Endothelial cell of umbilical vein (primary cell): ENCODE results near the gene ZBTB7C. TPM values are rescaled to one million over a fixed set of nuclear protein-coding genes. Genes with fewer than 3 reads are reported as not detected.

ENCODE experiments used
- BruUV-seq: library from RNA; stranded (reverse); fragments of 400-500 nt; replicated peaks from 2 replicates; lab custom pipeline; 2021; lab: Mats Ljungman, UMichigan
- CTCF ChIA-PET: fragments of 300-600, 350-600 bp; sonication (Branson Sonifier 250); formaldehyde crosslinking; loops from one replicate; lab custom pipeline; 2021; ENCODE audit warnings: antibody characterized with exemption, inconsistent platforms; lab: Charles Lee
- POLR2A ChIA-PET: fragments of 300-600, 350-600 bp; sonication (Branson Sonifier 250); formaldehyde crosslinking; loops from one replicate; lab custom pipeline; 2021; ENCODE audit warnings: antibody characterized with exemption, inconsistent platforms; lab: Charles Lee
- DNase-seq: peaks from one replicate; pipeline ENCODE4 v3.0.0-alpha.2; 2011; ENCODE audit warnings: low read depth, low spot score
- FAIRE-seq: peaks from 2 replicates; lab custom pipeline; 2011; peaks lifted over from hg19 to GRCh38; lab: Jason Lieb, UNC
- H2AFZ ChIP-seq: 2 replicates; pipeline ENCODE4 v1.6.0; 2012; ENCODE audit warnings: low read depth, low read length, control low read depth, inconsistent platforms
- H3K27ac ChIP-seq: 2 replicates; pipeline ENCODE4 v1.5.1; 2011; ENCODE audit warnings: low read depth, mild to moderate bottlenecking, control low read depth, low read length, moderate library complexity; ENCODE audit not compliant: insufficient read depth
- H3K27me3 ChIP-seq, 2 experiments: 2 replicates each; pipeline versions ENCODE4 v1.6.0 to v1.6.1; 2011; ENCODE audit warnings: low read length in 2 of 2, mixed read lengths in 1 of 2; ENCODE audit not compliant: control insufficient read depth in 2 of 2, insufficient read depth in 2 of 2
- H3K36me3 ChIP-seq, 2 experiments: 2 replicates in 1 of 2; 3 replicates in 1 of 2; pipeline ENCODE4 v1.5.1; 2011; ENCODE audit warnings: low read length in 2 of 2, mild to moderate bottlenecking in 1 of 2, moderate library complexity in 1 of 2; ENCODE audit not compliant: control insufficient read depth in 2 of 2, insufficient read depth in 2 of 2; ENCODE audit errors: extremely low read depth in 1 of 2
- H3K4me1 ChIP-seq: 3 replicates; pipeline ENCODE4 v1.5.1; 2011; ENCODE audit warnings: mild to moderate bottlenecking, low read length; ENCODE audit not compliant: control insufficient read depth, insufficient read depth; ENCODE audit errors: extremely low read depth
- H3K4me2 ChIP-seq: 2 replicates; pipeline ENCODE4 v1.6.1; 2011; ENCODE audit warnings: low read length, control low read depth, mixed read lengths; ENCODE audit not compliant: insufficient read depth
- H3K4me3 ChIP-seq, 3 experiments: fragments of 200-600 bp in 1 of 3; sonication (generic), shearing (Covaris generic) in 1 of 3; replicated peaks in 1 of 3; 2 replicates each; pipeline ENCODE4 v1.5.1; 2011 to 2016; ENCODE audit warnings: control low read depth in 3 of 3, low read length in 3 of 3, mild to moderate bottlenecking in 2 of 3, inconsistent platforms in 1 of 3, low read depth in 1 of 3, moderate library complexity in 1 of 3; ENCODE audit not compliant: insufficient read depth in 1 of 3
- H3K79me2 ChIP-seq: 2 replicates; pipeline ENCODE4 v1.6.0; 2012; ENCODE audit warnings: low read length, inconsistent platforms; ENCODE audit not compliant: control insufficient read depth, insufficient read depth
- H3K9ac ChIP-seq: replicated peaks from 2 replicates; pipeline ENCODE3; 2011; ENCODE audit warnings: low read length, control low read depth; ENCODE audit not compliant: insufficient read depth; ENCODE audit errors: extremely low read depth
- H3K9me1 ChIP-seq: replicated peaks from 3 replicates; pipeline ENCODE4 v1.6.0; 2011; ENCODE audit warnings: mild to moderate bottlenecking, low read length; ENCODE audit not compliant: control insufficient read depth, insufficient read depth; ENCODE audit errors: extremely low read depth
- H3K9me3 ChIP-seq: replicated peaks from 2 replicates; pipeline ENCODE4 v1.5.1; 2012; ENCODE audit warnings: low read length, inconsistent platforms; ENCODE audit not compliant: control insufficient read depth, insufficient read depth
- H4K20me1 ChIP-seq: replicated peaks from 2 replicates; pipeline ENCODE3; 2011; ENCODE audit warnings: mild to moderate bottlenecking, low read length; ENCODE audit not compliant: control insufficient read depth, insufficient read depth; ENCODE audit errors: extremely low read depth
- FOS ChIP-seq: IDR thresholded peaks from 2 replicates; pipeline ENCODE4 v1.6.1; 2011; ENCODE audit warnings: mild to moderate bottlenecking, low read length, moderate library complexity, borderline replicate concordance; ENCODE audit not compliant: insufficient read depth
- GATA2 ChIP-seq: IDR thresholded peaks from 2 replicates; pipeline ENCODE4 v1.7.0; 2011; ENCODE audit warnings: low read depth, mild to moderate bottlenecking, moderate library complexity, mixed read lengths, low read length; ENCODE audit not compliant: insufficient read length, insufficient read depth
- MYC ChIP-seq: IDR thresholded peaks from one replicate; pipeline ENCODE4 v1.6.1; 2011; ENCODE audit warnings: mild to moderate bottlenecking, low read depth, low read length
- POLR2AphosphoS5 ChIP-seq: IDR thresholded peaks from 2 replicates; pipeline ENCODE4 v1.6.1; 2012; ENCODE audit warnings: low read depth, mild to moderate bottlenecking, control low read depth, low read length, moderate library complexity; ENCODE audit not compliant: insufficient read depth
- dilution Hi-C: fragments of 300-500 bp; cut with MboI; formaldehyde crosslinking; loops from one replicate; pipeline ENCODE4 v1.15.0; 2019; ENCODE audit warnings: low sequenced_read_pairs; ENCODE audit not compliant: extremely low pct_ligation_motif_present
- intact Hi-C: fragments of 100-400 bp; cut with micrococcal nuclease; formaldehyde crosslinking; loops from one replicate; pipeline ENCODE4 v1.10.0; 2022
- polyA plus RNA-seq, 4 experiments: library from polyadenylated mRNA; depleted of rRNA in 3 of 4; stranded (reverse) in 3 of 4; unstranded in 1 of 4; fragments of >200 nt; gene quantifications; 2 replicates each; pipeline versions ENCODE4 v1.2.1 to v1.2.3, GENCODE V29; 2011 to 2012; ENCODE audit warnings: missing spikeins in 1 of 4
- total RNA-seq: library from RNA; stranded (reverse); gene quantifications from 2 replicates; pipeline ENCODE4 v1.2.3, GENCODE V29; 2021
- TF ChIP-seq, protein P1 (sequence below), 2 donors: IDR thresholded peaks; 1 replicate in 1 of 2; 2 replicates in 1 of 2; pipeline ENCODE4 v1.5.1; 2011; ENCODE audit warnings: low read length in 2 of 2, mild to moderate bottlenecking in 2 of 2, moderate library complexity in 2 of 2, control low read depth in 1 of 2, inconsistent platforms in 1 of 2, low read depth in 1 of 2; ENCODE audit not compliant: insufficient read depth in 1 of 2; ENCODE audit errors: extremely low read depth in 1 of 2
- TF ChIP-seq, protein P2 (sequence below): IDR thresholded peaks from 2 replicates; pipeline ENCODE4 v1.6.1; 2011; ENCODE audit not compliant: insufficient read depth, insufficient read length

The ZBTB7C gene
- total and polyA plus RNA-seq, 2 donors (not counting 3 experiments of a cell fraction or from before 2014, with no cell fraction given), result not detected

DNA sequence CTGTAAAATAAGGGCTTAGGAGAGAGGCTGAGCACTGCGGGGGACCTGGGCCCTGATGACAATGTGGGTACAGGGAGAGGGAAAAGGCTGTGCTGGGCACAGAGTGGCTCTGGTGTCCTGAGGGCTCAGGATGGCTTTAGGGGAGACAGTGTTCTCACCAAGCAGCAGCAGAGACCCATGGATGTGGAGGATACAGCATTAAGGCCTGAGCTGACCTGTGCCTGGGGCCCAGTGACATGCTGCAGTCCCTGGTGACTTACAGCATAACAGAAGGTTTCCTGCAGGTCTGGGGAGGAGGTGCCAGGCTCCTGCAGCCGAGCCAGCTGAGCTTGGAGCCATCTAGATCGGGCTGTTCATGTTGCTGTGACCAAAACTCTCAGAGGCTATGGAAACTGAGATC, 287.4 kb downstream of the ZBTB7C start:
- FAIRE-seq (no peak), DNase-seq (no peak)
- H3K4me1 ChIP-seq, result no peaks in the 10 kb centered on the region
- intact Hi-C loops (no loop called here), dilution Hi-C loops (no loop called here)
- H3K4me2 ChIP-seq, result no peak overlapping the region
- no peaks in the 10 kb centered on the region for H3K9me1 ChIP-seq
- H3K79me2 ChIP-seq, result no peaks in the 10 kb centered on the region
- H3K36me3 ChIP-seq, result no peaks in the 10 kb centered on the region
- CTCF ChIA-PET, result no interaction called here
- H2AFZ ChIP-seq, result no peak overlapping the region
- TF ChIP-seq, protein P1, sequence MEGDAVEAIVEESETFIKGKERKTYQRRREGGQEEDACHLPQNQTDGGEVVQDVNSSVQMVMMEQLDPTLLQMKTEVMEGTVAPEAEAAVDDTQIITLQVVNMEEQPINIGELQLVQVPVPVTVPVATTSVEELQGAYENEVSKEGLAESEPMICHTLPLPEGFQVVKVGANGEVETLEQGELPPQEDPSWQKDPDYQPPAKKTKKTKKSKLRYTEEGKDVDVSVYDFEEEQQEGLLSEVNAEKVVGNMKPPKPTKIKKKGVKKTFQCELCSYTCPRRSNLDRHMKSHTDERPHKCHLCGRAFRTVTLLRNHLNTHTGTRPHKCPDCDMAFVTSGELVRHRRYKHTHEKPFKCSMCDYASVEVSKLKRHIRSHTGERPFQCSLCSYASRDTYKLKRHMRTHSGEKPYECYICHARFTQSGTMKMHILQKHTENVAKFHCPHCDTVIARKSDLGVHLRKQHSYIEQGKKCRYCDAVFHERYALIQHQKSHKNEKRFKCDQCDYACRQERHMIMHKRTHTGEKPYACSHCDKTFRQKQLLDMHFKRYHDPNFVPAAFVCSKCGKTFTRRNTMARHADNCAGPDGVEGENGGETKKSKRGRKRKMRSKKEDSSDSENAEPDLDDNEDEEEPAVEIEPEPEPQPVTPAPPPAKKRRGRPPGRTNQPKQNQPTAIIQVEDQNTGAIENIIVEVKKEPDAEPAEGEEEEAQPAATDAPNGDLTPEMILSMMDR (IDR thresholded peaks at IDR 0.05; ENCODE audit: extremely low read depth in 1 of 2, insufficient read depth in 1 of 2, low read depth in 1 of 2, low read length in 2 of 2), result no peak
- no peak for TF ChIP-seq GATA2
- no peak for TF ChIP-seq MYC
- no peak for TF ChIP-seq FOS
- no peak for TF ChIP-seq POLR2AphosphoS5
- TF ChIP-seq, protein P2, sequence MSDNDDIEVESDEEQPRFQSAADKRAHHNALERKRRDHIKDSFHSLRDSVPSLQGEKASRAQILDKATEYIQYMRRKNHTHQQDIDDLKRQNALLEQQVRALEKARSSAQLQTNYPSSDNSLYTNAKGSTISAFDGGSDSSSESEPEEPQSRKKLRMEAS, result no peak
- H4K20me1 ChIP-seq, result no peaks in the 10 kb centered on the region
- H3K9me3 ChIP-seq, result no peaks in the 10 kb centered on the region
- BruUV-seq, result no TSS peak
- no peaks in the 10 kb centered on the region for H3K27me3 ChIP-seq
- POLR2A ChIA-PET, result no interaction called here
- H3K4me3 ChIP-seq, result no peak overlapping the region
- no peak overlapping the region for H3K9ac ChIP-seq
- H3K27ac ChIP-seq, result no peak overlapping the region
